ENCODE measurements around the gene HAGH.

Gene HAGH

DNA sequence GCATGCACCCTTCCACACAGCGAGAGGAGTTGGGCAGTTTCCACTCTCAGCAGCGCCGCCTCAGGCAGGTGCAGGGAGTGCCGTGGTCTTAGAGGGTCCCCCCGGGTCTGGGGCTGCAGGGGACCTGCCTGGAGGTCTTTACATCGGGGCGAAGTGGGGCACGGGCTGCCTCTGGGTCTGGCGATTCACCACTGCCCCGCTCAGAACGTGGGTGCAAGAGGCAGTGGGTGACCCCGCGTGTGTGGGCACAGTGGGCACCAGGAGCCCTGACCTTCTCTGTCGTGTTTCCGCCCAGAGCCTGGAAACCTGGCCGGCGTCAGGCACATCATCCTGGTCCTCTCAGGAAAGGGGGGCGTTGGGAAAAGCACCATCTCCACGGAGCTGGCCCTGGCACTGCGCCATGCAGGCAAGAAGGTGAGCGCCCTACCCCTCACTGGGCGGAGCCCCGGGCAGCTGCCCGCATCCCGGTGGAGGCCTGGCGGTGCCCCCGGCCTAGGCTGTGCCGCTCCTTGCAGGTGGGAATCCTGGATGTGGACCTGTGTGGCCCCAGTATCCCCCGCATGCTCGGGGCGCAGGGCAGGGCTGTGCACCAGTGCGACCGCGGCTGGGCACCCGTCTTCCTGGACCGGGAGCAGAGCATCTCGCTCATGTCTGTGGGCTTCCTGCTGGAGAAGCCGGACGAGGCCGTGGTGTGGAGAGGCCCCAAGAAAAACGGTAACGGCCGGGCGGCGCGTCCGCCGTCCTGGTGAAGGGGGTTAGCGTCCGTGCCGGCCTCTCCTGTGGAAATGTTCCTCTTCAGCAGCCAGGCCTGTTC is 40.2 kb downstream of the HAGH start:
- DNase-seq, result no peak

DNA sequence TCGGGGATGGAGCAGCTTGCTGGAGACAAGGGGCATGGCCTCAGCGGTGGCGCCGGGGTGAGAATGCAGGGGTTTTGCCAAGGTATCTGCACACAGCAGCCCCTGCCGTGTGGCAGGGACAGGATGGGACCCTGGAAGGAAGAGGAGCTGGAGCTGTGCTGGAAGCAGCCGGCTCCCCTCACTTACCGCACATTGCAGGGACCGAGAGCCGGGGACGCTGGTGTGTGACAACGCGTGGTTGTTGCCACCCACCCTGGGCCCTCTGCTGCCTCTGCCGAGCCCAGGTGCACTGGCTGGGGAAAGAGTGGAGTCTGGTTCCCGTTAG is 40.8 kb downstream of the HAGH start:
- DNase-seq, result no peak

DNA sequence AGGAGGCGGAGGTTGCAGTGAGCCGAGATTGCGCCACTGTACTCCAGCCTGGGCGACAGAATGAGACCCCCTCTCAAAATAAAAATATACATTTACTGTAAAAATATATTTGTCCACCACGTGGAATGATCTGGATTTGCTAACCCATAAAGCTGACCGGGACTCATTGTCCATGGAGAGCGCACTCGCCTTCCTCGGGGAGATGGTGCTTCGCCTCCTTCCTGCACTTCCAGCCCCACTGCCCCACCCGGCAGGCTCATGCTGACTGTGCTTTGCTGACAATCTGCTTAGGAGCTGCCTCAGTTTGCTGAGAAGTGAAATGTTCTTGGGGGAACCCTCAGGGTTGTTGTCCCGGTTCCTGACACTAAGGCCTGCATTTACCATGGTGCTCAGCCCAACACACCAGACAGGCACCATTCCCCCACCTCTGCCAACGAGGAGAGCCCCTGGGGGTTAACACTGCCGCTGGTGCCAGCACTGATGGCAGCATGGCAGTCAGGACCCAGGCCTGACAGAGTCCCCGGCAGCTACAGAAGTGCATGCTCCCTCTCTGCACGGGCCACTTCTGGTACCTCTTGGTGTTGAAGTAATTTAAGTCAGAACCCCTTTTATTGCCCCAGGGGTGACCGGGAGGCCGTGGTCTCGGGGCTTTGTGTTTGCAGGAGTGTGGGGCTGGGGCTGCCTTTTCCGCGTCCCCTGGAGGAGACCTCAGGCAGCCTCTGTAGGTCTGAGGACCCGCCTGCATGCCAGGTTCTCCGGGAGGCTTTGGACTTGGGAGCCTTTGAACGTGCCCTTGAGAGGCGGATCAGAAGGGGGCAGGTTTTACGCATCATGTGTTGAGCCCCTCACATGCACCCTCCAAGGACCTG is 41.4 kb downstream of the HAGH start:
- DNase-seq, result no peak

DNA sequence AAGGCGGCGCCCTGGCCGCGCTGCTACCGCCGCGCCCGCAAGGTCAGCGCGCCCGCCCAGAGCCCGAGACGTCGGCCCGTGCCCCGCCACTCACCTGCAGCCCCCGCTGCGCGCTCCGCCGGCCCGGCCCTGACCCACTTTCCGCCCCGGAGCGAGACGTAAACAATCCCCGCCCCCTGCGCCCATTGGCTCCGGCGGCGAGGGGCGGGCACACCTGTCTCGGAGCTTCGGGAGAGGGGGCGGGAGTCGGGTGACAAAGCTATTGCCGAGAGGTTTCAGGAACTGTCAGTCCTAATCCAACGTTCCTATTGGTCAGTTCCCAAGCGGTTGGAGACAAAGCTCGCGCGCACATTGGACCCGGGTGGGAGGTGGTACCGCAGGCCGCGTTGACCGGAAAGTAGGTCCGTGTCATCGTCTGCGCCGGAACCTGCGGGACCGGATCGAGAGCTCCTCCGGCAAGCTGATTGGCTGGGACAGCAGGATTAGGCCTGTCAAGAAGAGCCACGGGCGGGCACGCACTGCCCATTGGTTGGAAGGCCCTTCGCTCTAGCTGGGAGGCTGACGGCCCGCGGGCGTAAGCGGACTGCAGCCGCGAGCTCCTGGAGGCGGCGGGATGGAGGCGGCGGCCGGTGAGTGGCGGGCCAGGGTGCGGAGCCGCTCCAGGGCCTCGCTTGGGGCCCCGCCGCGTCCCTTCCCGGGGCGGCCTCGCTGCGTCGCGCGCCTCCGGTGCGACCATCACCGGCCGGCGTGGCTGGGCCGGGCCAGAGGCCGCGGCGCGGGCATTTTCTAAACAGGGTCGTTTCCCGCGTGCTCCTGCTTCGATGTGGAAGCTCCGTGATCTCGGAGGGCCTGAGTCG is 44.0 kb downstream of the HAGH start, which contains the start of the genes NUBP2 and SPSB3:
Gene NUBP2, plus strand, starts transcription at position 553 of the 857 bp plus-strand sequence. Its CDS starts 61 bp downstream, at position 614.
Gene SPSB3, minus strand, starts transcription at position 164 of the 857 bp plus-strand sequence. CDS start 1,088 bp downstream, outside the sequence.
- peak; percentile 99 for DNase-seq

DNA sequence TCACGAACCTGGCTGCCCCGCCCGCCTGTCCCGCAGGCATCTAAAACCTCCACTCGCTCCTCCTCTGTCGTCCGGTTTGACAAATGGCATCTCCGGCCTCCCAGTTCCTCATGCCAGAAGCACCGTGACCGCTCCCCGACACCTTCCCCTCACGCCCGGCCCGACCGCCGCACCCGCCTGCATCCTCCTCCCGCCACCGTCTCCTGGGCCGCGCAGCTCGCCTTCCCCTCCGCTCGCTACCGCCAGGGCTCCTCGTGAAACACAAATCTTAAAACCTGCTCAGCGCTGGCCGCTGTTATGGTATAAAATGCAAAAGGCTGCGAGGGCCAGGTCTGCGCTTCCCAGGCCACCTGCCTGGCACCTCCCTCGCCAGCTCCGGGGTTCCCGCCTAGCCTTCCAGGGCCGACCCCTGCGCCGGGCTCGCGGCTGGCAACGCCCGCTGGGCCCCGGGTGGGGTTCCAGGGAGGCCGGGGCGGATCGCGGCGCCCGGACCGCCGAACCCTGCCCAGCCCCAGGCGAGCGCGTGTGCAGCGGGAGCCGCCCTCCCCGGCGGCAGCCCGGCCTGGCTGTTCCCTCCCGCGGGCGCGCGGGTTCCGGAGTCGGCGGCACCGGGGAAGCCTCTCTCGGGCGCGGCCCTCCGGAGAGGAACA is 44.7 kb downstream of the HAGH start:
- peak; percentile 40 for DNase-seq

DNA sequence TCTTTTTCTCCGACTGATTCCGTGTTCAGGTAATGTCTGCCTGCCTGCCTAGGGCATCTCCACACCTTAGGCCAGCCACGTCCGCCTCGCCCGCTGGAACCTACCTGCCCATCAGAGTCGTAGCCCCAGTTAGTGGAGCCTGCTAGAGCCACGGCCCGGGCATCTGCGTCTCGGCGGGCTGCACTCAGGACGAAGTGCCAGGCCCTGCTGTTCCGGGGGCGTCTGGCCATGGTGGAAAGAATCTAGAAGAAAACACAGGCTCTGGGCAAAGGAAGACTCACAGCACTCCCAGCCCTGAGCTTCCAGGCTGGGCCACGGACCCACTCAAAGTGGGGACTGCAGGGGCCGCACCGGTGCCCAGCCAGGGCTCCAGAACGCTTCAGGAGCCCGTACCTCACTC is 45.4 kb downstream of the HAGH start:
- DNase-seq, result no peak

DNA sequence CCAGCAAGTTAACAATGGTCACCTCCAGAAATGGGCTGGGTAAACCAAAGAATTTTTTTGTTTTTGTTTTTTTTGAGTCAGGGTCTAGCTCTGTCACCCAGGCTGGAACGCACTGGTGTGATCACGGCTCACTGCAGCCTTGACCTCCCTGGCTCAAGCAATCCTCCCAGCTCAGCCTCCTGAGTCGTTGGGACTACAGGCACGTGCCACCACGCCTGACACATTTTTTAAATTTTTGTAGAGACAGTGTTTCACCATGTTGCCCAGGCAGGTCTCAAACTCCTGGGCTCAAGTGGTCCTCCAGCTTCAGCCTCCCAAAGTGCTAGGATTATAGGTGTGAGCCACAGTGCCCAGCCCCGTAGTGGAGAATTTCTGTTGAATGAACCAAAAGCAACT is 46.0 kb downstream of the HAGH start:
- no peak for DNase-seq

DNA sequence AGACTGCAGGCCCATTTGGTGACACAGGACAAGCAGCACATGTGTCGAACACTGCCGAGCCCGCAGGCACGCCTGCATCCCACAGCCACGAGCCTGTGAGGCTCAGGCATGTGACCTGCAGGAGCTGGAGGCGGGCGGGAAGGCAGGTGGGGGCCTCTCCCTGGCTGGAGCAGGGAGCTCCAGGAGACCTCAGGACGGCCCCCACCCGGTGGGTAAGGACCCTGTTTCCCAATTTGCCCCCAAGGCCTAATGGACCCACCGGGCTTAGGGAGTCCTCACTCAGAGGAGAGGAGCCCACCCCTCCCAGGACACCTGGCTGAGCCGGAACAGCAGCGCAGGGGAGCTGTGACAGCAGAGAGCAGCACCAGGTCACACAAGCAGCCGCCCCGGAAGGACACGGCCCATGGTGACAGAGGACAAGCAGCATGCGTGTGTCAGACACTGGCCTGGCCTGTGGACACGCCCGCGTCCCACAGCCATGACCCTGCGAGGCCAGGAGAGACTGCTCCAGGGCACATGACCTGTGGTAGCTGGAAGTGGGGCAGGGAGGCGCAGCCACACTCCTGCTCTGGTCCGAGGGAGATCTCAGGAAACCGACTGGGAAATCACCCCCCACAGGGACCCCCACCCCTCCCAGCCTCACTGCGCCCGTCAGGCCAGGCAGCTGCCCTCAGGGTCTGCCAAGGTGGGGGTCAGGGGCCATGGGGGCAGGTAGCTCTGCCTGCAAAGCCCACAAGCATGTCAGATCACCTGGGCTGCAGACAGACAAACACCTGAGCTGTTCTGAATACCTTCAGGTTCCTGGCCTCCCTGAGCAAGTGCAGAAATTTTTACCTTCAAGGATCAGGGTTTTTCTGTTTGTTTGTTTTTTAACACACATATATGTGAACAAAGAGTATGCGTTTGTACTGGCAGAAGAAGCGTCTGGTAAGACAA is 46.6 kb downstream of the HAGH start:
- no peak for DNase-seq

DNA sequence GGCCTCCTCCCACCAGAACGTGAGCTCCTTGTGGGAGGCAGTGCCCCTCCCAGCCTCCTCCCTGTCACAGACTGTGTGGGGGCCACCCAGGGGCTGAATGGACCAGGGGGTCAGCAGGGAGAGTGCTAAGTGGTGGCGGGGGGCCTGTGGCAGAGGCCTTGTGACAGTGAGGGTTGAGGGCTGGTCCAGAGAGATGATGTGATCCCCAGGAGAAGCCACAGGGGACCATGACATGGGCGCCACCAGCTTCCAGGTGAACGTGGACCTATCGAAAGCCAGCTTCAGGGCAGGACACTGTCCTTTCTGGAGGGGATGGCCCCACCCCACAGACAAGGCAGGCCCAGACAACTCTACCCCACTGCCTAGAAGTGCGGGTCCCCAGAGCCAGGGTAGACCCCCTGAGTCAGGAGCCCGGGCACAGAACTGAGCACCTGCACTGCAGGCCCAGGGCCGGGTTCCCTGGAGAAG is 47.4 kb downstream of the HAGH start:
- DNase-seq, result no peak

DNA sequence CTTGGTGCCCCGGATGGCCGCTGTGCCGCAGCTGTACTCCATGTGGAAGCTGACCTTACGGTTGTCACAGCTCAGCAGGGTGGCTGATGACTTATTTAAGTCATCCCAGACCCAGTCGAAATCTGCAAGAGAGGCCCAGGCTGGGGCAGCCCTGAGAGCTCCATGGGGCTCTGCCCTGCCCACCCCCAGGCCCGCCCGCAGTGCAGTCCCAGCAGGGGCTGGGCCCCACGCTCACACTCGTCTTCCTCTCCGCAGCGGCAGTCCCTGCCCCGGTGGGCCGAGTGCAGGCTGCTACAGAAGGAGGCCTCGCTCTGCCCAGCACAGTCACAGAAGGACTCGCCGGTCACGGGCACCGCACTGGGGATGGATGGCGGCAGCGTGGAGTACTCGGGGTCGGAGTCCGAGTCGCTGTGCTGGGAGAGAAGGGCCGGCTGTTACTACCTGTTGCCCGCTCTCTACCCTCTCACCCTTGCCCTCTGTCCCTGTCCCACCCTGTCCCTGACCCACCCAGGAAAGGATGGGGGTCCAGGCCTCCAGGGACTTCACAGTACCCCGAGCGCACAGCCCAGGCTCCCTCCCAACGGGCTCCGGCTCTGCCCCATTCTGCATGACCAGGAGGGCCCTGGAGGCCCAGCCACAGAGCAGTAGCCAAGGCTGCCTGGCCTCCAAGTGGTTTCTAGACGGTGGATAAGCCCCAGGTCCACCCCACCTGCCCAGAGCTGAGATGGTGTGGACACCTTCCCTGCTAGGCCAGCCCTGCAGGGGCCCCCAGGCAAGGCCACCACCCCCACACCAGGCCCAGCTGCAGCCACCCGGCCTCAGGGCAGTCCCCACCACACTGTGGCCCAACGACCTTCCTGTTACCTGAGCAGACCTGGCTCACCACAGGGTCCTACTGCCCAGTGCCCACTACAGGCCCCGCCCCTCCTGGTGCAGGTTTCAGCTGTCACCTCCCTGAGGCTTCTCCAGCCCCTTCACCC is 48.1 kb downstream of the HAGH start:
- no peak for DNase-seq

DNA sequence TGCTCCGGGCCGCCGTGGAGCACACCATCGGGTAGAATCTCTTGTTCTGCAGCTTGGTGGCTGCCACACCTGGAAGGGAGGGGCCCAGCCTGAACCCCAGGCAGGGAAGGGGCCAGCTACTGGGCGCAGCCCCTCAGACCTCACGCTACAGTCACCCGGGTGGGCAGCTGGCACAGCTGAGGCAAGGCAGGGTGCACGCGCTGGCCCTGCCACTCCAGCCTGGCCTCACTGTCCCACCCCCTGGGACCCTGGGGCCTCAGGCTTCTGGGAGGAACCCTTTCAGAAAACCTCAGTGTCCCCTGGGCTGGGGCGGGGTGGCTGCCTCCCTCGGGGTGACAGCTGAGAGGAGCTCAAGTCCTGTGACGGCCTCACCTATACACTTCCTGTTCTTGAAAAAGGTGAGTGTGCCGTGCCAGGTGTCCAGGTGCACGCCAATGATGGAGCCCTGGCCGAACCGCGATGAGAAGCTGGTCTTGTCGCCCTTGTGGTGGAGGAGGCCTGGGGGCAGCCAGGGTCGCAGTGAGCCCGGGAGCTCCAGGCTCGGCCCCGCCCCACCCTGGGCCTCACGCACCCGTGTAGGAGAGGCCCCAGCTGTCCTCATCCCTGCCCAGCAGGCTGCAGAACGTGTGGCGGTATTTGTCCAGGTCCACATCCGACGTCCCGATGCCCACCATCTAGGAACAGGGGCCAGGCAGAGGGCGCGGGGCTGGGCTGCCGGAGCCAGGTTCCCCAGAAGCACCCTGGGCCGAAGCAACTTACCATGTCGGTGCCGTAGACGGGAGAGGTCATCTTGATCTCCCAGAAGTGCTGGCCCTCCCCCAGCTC is 49.0 kb downstream of the HAGH start:
- no peak for DNase-seq

DNA sequence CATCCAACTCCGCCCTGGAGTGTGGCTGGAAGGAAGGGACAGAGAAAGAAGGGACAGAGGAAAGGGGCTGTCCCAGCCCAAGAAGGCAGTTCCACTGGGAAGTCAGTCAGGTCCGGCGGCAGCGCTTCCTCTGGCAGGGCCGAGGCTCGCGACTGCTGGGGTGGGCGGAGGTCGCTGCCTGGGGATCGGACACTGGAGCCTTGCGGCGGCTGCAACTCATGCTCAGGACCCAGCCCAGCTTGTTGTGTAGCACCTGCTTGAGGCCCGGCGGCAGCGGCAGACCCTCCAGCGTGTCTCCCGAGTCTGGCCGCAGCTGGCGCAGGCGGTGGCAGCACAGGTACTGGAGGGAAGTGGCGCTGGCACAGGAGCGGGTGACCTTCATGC is 49.6 kb downstream of the HAGH start:
- DNase-seq, result no peak

DNA sequence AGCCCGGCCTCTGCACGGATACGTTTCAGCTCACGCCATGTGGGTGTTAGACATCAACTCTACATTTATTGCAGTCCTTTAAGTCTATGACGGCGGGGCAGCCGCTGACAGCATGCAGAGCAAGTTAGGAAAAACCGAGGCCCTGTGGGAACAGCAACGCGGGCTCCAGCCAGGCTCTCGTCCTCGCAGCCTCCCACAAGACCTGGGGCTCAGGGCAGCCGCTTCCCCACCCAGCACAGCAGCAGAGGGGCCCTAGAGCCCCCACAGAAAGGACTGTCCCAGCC is 50.0 kb downstream of the HAGH start:
- DNase-seq, result no peak

DNA sequence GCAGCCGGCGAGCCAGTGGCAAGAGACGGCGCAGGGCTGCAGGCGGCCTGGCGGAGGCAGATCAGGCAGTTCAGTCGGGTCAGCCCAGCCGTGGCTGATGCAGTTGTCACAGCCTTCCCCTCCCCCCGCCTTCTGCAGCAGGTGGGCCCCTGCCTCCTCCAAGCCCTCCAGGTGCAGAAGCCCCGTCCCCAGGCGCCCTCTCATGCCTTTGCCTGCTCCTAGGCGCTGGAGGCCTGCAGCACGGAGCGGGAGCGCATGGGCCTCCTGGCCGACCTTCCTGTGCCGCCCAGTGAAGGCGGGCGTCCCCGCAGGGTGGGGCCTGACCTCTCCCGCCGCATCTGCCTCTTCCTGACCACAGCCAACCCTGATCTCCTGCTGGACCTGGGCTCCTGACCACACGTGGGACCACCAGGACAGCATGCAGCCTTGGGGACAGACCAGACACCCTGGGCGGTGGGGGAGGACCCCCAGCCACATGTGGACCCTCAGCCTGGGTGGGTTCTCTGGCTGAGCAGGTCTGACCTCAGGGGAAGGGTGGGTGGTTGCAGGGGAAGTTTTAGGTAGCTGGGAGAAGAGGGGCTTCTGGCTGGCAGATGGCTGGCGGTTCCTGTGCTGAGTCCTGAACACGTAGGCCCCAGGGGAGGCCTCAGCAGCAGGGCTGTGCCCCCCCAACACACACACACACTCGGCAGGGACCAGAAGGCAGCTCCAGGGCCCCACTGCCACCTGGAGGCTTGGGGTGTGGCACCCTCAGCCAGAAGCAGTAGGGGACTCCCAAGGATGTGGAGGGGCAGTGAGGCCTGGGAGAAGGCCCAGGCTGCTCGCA is 50.6 kb downstream of the HAGH start:
- no peak for DNase-seq

DNA sequence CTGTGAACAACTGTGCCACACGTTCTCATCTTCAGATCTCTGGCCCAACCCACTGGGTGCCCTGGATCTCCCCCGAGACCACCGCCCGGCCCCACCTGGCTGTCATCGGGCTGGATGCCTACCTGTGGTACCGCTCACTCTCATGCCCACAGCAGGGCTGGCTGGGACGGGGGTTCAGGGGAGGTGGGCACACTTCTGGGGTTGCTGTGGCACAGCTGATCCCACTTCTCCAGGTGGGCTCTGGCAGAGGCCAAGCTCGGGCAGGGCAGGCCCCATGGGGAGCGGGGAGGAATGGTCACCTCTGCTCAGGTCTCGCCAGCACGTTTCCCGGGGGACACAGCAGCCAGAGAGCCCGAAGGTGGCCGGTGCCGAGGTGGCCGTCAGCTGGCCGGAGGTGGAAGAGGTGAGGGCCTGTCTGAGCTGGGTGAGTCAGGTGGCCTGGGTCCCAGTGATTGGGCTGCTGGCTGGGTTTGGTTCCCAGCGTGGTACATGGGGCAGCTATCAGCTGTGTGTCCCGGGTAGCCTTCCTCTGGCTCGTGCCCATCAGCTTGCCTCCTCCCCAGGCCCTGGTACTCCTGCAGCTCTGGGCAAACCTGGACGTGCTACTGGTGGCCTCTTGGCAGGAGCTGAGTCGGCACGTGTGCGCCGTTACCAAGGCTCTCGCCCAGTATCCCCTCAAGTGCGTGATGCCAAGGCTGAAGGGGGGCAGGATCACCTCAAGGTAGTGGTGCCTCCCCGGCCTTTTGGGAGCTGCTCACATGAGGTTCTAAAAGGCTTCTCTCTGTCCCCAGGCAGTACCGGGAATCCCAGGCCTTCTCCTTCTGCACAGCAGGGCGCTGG is 51.4 kb downstream of the HAGH start:
- no peak for DNase-seq

DNA sequence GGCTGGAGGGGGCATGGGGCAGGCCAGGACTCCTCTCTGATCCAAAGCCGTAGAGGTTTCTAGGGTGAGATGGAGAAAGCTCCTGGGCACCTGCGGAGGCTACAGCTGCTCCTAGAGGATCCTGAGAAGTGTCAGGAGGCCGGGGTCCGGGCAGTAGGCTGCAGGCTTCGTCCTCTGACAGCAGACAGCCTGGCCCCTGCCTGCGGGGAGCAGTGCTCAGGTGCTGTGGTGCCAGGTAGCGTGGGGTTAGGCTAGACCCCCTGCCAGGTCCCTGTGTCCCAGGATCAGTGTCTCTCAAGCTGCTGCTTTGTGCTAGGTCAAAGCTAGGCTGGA is 52.2 kb downstream of the HAGH start:
- DNase-seq, result no peak

DNA sequence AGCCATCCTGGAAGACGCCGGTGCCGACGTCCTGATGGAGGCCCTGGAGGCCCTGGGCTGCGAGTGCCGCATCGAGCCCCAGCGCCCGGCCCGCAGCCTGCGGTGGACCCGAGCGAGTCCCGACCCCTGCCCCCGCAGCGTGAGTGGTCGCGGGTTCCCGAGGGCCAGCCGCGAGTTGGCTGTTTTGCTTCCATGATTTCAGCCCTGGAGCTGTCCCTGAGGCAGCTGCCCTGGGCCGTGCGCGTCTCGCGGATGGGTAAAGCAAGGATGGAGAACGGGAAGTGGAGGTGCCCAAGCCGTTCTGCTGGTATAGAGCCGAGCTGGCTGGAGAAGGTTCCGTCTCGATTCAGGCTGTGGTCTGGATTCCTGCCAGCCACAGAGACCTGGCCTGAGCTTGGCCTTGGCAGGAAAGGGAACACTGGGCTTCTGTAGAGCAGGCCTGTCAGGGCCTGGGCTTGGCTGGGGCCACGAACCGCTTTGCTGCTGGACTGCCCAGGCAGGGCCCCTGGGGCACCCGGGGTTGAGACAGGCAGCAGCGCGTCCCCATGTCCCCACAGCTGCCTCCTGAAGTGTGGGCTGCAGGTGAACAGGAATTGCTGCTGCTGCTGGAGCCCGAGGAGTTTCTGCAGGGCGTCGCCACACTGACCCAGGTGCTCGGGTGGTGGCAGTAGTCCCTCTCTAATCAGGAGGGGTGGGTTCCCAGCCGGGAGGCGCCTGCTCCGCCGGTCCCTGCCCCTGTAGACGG is 52.8 kb downstream of the HAGH start:
- DNase-seq, result peak; percentile 40
